Activated naive CD8-positive, alpha-beta T cell treated with anti-CD3 and anti-CD28 coated beads, Interleukin-2, amount 50 U/mL, for 16 hours (primary cell): ENCODE data around the gene IQCN.

Source experiments
- DNase-seq: peaks from one replicate; pipeline ENCODE4 v3.0.0-alpha.2; 2020; ENCODE audit warnings: low read depth, low spot score

IQCN gene

DNA sequence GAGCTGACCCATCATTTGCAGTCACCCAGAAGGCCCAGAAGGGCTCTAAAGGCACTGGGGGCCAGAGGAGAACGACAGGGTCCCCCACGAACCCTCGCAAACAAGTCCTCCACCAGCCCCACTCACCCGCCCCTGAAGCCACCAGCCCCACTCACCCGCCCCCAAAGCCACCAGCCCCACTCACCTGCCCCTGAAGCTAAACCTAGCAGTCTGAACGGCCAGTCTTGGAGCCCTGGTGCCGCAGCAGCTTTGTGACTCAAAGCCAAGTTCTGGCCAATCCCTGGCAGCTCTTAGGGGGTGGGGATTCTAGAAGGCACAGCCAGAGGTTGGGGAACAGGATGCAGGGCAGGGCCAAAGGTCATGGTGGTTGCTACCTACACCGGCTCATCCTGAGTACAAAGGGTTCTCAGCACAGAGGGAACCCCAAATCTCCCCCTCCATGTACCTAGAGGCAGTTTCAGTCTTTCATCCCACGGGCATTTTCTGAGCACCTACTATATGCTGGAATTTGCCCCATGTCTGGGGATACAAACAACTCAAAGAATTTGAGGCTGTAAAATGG lies at the start of gene IQCN:
IQCN (minus strand) TSS at position 234 of the 562 bp plus-strand sequence. CDS start 4,974 bp downstream, outside the sequence.
- DNase-seq: no peak

DNA sequence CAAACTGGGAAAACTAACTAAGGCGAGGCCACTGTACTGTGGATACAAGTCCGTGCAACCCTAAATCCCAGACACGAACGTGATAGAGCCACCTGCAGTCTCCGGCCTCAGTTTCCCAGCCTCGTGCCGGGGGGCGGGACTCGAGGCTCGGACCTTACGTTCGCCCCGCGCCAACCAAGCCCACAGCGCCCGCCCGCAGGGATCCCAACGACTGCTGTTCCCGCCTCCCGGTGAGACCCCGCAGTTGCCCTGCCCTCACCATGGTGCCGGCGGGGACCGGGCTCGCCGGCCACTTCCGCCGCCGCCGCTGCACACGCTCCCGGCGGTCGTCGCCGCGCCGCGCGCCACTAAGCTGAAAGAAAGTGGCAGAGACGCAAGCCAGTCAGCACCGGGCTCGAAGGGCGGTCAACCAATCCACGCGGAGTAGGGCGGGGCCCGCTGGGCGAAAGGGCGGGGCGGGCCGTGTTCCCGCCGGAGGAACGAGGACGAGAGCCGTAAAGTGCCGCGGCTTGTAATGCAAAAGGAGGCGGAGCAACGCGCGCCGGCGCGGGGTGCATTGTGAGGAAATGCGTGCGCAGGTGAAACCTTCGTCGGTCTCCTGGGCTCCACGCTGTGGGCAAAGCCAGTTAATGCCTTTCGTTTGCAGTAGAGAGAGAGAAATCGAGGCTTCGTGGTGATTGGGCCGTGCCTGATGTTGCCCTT lies 48.7 kb upstream of the IQCN start, which contains the start of gene LSM4:
LSM4 (minus strand) TSS at position 318 of the 702 bp plus-strand sequence; CDS start at position 262, 56 bp downstream.
- peak; percentile 99 for DNase-seq

DNA sequence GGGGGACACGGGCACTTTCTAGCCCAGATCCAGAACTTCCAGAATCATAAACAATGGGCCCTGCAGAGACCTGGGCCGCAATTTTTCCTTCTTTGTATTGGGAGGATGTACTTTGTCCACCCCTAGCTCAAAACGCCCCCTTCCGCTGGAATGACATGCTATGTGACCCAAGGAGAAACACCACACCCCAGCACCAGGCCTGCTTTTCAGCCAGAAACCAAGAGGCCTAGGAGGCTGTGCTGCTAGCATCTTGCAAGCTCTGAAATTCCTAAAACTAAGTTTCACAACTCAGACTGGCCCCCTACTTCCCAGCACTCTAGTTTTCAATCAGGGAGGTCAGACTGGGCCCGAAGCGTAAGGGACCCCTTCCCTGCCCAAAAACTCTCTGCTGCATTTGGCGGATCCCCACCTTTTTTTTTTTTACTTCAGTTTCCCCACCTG lies 48.1 kb upstream of the IQCN start:
- no peak for DNase-seq

DNA sequence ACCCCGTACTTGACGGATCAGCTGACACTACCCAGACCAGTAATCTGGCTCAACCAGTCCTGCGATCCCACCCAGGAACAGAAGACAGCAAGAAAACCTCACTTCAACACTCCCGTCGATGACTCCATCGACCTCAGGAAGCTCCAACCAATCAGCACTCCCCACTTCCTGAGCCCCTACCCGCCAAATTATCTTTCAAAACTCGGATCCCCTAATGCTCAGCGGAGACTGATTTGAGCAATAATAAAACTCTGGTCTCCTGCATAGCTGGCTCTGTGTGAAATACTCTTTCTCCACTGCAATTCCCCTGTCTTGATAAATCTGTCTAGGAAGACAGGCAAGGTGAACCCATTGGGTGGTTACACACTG lies 47.5 kb upstream of the IQCN start:
- DNase-seq: no peak

- no peak for DNase-seq
Observed at GRCh38 chr19:18320865-18321733, 46.8 kb upstream of the IQCN start.

DNA sequence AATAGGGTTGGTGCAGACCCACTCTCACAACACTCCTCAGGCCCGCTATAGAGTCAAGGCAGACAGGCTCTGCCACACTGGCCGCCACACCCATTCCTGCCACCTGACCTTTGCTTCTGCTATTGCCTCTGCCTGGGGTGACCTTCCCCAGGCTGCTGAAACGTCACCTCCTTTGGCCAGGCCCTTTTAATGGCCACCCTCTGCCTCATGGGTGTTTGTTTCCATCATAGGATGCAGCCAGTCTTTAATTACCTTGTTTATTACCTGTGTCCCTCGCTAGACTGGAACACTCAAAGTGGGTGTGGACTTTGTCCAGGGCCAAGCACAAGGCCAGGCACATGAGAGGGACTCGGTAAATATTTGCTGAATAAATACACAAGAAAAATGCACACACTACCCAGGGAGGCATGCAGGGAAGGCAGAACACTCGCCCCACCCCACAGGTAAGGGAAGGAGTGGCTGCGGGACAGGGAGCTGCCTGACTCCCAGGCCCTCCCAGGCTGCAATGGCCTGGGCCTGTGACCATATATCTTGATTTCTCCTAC lies 45.4 kb upstream of the IQCN start:
- no peak for DNase-seq

DNA sequence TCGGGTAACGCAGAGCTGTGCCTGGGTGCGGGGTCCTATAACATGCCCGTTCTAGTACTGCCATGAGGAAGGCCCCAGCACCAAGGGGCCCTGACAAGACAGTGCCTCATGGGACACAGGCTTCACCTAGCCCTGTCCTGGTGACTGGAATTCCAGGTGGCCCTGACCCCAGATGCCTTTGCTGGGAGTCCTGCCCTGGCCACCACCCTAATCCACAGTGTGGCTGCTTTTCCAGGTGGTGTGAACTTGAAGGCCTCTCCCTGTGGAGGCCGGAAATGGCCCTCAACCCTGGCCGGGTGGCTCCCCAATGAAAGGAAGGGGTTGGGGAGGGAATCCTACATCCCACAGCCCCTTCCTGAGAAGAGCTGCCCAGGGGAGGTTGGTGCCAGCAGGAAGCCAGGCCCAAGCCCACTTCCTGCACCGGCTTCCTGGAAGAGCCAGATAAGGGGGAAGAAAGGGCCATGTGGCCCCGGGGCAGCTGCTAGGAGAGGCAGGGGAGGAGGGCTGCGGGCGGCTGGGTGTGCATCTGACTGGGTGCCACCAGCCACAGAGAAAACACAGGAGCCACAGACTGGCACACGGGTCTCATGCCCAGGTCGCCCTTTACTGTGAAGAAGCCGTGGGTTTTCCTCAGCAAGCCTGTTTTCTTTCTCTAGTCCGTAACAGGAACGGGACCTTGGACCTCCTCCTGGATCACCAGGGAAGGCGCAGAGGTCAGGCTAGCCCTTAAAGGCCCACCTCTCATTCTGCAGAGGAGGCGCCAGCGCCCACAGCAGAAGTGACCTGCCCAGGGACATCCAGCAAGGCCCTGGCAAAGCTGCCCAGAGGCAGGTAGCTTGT lies 43.9 kb upstream of the IQCN start:
- DNase-seq: no peak

DNA sequence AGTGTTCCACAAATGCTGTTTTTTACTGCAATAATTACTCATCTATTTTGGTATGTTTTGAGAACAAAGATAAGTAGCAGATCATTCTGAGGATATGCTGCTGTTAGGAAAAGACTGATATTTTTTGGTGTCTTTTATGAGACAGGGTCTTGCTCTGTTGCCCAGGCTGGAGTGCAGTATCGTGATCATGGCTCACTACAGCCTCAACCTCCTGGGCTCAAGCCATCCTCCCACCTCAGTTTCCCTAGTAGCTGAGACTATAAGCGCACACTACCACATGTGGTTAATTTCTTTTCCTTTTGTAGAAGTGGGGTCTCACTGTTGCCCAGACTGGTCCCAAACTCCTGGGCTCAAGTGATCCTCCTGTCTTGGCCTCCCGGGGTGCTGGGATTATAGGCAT lies 39.1 kb upstream of the IQCN start:
- DNase-seq: no peak

GRCh38 chr19:18312092-18312534 lies 37.9 kb upstream of the IQCN start:
- DNase-seq: no peak

- DNase-seq: no peak
Observed at GRCh38 chr19:18311502-18312091, 37.3 kb upstream of the IQCN start.

DNA sequence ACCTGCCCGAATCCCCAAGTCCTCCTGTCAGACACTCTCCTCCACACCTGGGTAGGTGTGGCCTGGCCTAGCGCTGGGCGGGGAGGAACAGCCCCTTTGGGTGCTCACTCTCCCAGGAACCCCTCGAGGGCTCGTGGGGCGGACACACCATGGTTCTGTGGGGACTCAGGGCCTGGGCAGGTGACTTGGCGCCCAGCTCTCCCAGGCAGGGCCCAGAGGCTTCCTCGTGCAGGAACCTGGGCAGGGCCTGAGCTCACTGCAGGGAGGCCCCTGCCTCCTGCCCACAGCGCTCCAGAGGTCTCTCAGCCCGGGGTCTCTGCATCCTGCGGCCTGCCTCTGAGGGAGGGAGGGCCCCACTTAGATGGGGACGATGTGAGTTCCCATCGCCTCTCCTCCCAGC lies 36.7 kb upstream of the IQCN start:
- no peak for DNase-seq

DNA sequence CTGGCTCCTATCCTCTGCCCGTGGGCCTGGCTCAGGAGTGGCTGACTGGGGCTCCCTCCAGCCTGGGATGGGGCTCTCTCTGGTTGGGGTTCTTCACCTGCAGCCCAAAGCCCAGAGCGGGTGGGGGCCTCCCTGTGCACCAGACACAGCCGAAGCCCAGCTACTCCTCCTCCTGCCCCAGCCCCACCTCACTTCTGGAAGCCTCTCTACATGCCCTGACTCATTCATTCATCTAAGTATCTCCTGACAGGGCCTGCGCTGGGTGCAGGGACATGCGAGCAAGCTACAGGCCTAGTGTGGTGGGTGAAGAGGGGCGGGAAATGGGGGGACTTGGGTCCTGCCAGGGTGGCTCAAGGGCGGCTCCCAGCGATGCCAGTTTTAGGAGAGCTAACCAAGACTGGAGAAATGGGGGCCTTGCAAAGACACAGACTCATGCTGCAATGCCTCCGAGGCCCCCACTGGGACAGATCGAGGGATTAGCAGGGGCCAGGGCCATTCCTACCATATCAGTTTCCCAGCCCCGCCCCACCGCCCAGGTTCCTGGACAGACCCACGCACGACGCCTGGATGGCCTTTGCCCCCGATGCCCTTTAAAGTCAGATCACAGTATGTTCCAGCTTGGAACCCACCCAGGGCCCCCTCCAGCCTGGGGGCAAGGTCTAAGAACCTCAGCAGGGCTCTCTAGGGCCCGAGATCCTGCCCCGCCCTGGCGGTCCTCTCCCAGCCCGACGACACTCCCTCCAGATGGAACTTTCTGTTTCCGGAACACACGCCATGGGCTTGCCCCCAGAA lies 36.1 kb upstream of the IQCN start:
- no peak for DNase-seq

DNA sequence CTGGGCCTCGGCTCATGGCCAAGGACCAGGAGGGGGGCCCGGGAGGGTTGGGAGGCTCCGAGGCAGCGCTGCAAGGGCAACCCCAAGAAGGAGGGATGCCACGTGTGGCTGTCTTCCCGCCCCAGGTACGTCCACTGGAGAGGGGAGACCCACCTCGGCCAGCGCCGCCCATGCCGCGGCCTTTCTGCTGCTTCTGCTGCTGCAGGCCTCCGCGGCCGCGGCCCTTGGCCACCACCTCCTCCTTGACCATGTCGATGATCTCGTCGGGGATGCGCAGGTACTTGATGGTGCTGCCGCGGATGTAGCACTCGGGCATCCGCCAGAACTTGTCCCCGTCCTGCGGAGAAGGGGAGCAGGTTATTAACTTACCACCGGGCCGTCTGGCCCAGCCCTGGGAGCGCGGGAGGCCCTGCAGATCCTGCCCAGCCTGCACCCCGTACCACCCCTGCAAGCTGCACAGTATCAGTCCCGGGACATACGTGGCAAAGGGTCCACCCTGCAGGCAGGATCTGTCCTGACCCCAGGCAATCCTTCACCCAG lies 35.3 kb upstream of the IQCN start:
- DNase-seq: no peak

- no peak for DNase-seq
Observed at GRCh38 chr19:18308948-18309325, 34.7 kb upstream of the IQCN start.

DNA sequence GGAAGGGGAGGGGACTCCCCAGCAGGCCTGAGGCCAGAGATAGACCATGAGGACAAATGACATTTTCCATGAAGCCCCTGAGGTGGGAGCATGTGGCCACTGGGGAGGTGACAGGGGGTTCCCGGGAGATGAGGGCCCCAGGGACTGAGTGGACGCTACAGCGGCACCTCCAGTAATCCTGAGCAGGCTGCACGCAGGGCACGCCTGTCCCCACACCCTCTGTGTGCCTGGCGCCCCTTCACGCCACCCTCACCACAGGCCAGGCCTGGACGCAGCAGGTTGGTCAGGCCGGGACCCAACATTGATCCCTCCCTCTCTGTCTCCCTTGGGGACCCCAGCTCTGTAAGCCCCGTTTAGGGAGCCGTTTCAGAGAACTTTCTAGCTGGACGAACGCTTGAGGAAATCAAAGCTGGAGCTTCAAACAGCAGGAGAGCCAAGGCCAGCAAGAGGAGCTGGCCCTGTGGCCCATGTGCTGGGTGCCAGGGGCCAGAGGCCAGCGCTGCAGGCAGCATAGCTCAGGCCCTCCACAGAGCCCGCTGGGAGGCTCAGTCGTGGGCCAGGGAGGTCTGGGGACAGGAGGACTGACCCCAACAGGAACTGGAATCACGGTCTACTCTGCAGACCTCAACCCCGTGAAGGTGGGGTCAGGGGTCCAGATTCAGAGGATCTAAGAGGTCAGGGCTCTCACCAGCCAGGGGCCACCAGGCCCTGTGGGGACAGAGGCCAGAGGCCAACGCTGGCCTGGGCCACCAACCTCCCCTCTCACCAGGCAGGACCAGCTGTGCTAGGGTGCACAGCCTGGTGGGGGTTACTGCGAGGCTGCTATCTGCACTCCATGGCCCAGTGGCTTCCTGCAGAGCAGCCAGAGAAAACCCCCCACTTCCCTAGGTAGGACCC lies 34.0 kb upstream of the IQCN start:
- DNase-seq: no peak

GRCh38 chr19:18307271-18307681 lies 33.0 kb upstream of the IQCN start:
- no peak for DNase-seq

DNA sequence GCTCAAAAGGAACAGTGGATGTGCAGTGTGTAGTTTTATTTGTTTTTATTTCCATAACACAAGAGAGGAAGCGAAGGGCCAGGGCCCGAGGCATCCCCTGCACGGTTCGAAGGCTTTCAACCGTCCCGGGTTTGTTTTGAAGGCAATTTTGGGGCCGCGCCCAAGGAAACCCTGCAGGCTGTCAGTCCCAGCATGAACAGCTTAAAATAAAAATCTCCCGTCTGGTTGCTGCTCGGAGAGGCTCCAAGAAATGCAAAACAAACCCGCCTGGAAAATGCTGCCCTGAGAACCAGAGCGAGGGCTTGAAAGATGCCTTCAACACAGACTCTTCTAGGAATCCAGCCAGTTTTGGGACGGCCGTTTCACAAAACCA lies 32.6 kb upstream of the IQCN start:
- DNase-seq: no peak

DNA sequence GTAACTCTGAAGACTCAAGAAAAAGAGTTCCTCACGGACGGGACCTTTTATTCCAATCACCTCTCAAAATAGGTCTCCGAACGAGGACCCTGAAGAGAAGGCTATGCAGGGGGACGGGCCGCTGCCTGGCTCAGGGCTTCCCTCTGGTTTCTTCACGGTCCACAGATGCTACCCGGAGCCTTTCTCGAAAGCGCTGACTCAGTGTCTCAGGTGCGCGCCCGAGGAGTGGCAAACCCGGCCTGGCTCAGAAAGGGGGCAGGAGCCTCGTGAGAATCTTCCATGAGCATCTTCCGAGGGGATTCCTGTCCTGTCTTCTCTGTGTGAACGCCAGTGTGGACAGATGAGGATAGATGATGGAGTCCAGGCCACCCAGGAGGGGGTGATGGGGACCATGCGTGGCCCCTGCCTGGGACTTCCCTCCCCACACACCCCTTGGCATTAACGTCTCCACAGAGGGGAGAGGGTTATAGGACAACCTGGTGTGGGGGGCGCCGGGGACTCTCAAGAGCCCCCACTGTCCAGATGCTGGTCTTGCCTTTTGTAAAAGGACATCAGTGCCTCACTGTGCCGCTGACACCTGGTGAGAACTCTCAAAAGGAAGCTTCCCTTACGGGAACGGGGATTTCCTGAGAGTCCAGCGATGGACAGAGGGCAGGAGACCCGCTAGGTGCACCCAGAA lies 32.1 kb upstream of the IQCN start:
- DNase-seq: no peak
